ENCODE data around the gene SORD. TPM values are rescaled to one million over a fixed set of nuclear protein-coding genes. Genes with fewer than 3 reads are reported as not detected.

Gene SORD
- total RNA-seq, 2 donors from 2014 or later, result 9.3 to 18.1 TPM

DNA sequence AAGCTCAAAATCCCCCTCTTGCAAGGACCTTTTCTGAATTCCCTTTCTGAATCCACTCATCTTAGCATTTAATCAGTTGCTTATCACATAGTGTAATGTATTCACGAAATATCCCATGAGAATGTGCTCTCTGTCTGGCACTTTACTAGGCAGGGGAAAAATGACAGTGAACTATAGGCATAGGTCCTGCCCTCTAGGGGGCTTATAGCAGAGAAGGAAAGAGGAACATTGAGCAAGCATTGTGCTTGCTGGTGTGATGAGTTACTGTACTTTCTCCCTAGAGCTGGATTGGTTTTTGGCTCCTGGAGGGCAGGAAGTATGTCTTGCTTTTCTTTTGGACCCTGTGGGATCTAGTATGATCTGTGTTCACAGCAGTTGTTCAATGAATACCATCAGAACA lies 64.5 kb downstream of the SORD start:
- DNase-seq (no peak), ATAC-seq (no peak)
- Histone ChIP-seq H3K4me1 (peaks cover 13% of the 10 kb centered on the region), H3K9me3 (no peaks in the 10 kb centered on the region), H3K27me3 (no peaks in the 10 kb centered on the region), H3K36me3 (replicated peaks in 1 of 2; ENCODE audit: insufficient read depth in 1 of 2, low read depth in 2 of 2) (no peaks in the 10 kb centered on the region), H3K27ac (no peak overlapping the region), H3K4me3 (no peak overlapping the region)
- TF ChIP-seq, protein P1, sequence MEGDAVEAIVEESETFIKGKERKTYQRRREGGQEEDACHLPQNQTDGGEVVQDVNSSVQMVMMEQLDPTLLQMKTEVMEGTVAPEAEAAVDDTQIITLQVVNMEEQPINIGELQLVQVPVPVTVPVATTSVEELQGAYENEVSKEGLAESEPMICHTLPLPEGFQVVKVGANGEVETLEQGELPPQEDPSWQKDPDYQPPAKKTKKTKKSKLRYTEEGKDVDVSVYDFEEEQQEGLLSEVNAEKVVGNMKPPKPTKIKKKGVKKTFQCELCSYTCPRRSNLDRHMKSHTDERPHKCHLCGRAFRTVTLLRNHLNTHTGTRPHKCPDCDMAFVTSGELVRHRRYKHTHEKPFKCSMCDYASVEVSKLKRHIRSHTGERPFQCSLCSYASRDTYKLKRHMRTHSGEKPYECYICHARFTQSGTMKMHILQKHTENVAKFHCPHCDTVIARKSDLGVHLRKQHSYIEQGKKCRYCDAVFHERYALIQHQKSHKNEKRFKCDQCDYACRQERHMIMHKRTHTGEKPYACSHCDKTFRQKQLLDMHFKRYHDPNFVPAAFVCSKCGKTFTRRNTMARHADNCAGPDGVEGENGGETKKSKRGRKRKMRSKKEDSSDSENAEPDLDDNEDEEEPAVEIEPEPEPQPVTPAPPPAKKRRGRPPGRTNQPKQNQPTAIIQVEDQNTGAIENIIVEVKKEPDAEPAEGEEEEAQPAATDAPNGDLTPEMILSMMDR (IDR thresholded peaks at IDR 0.05), result no peak
- TF ChIP-seq POLR2A (IDR thresholded peaks at IDR 0.05), result no peak
- intact Hi-C loops (cut with DNase I), result no loop called here
- 48 to 56% methylated on average over 1 of the region's 1 CpG for WGBS, 2 donors

DNA sequence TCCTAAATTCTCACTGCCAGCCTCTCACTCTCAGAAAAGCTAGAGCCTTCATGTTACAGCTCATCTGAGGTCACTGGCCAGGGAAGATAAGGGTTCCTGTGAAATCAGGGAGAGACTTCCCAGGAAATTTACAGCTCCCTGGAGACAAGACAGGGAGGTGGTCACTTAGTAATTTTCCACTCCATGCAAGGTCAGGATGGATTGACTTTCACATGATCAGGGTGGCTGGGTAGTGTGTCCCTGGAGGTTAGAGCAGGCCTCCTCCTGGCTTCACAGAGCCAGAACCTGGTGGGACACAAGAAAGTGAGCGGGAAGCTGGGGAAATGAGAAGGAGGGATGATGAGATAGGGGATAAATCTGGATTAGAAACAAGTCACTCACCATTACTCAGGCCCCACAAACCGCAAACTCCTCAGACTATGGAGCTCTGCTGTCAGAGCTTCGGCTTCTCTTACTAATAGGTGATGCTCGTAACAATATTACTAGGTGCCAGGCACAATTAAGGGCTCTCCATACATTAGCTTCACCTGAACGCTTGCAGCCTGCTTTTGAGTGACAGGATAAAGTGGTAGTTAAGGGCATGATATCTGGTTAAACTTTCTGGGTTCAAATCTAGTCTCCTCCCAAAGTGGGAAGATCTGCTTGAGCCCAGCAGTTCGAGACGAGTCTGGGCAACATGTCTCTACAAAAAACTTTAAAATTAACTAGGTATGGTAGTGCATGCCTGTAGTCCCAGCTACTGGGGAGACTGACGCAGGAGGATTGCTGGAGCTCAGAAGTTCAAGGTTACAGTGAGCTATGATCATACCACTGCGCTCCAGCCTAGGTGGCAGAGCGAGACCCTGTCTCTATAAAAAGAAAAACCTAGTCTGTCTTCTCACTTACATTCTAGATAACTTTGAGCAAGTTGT lies 66.1 kb downstream of the SORD start:
- DNase-seq, result no peak
- intact Hi-C loops (cut with DNase I), result no loop called here
- Histone ChIP-seq H3K36me3 (replicated peaks in 1 of 2; ENCODE audit: insufficient read depth in 1 of 2, low read depth in 2 of 2) (no peaks in the 10 kb centered on the region), H3K9me3 (no peaks in the 10 kb centered on the region), H3K4me1 (peaks cover 3% of the 10 kb centered on the region), H3K27ac (no peak overlapping the region), H3K27me3 (no peaks in the 10 kb centered on the region), H3K4me3 (no peak overlapping the region)
- no peak for ATAC-seq
- WGBS, 2 donors, result 89% methylated on average over 10 of the region's 10 CpGs
- no peak for TF ChIP-seq POLR2A (IDR thresholded peaks at IDR 0.05)
- TF ChIP-seq, protein P1 (IDR thresholded peaks at IDR 0.05), result no peak

DNA sequence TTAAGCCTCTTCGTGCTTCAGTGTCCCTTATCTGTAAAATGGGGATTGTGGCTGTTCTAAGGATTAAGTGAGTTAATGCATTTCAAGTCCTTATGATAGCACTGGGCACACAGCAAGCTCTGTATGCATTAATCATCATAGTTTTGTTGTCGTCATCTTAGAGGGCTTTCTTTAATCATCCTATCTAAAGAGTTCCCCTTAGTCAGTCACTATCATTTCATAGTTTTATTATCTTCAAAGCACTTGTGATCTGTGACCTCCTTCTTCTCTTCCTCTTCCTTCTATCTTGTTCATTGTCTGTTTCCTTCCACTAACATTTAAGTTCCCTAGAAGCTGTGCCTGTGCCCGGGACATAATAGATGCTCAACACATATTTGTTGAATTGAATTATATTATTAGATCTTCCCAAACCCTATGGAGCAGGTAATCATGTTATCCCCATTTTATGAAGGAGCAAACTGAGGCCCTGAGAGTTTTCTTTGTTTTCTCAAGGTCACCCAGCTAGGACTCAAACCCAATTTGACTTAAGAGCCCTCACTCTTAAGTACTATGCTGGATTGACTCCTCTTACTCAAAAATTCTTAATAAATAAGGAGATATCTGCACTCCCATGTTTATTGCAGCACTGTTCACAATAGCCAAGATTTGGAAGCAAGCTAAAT lies 66.8 kb downstream of the SORD start:
- H3K9me3 ChIP-seq, result no peaks in the 10 kb centered on the region
- no peak overlapping the region for H3K27ac ChIP-seq
- H3K4me1 ChIP-seq, result no peaks in the 10 kb centered on the region
- WGBS, 2 donors, result 63 to 65% methylated on average over 3 of the region's 3 CpGs
- DNase-seq, result no peak
- H3K27me3 ChIP-seq, result no peaks in the 10 kb centered on the region
- TF ChIP-seq, protein P1 (IDR thresholded peaks at IDR 0.05), result no peak
- TF ChIP-seq POLR2A (IDR thresholded peaks at IDR 0.05), result no peak
- intact Hi-C loops (cut with DNase I), result no loop called here
- H3K36me3 ChIP-seq (replicated peaks in 1 of 2; ENCODE audit: insufficient read depth in 1 of 2, low read depth in 2 of 2), result no peaks in the 10 kb centered on the region
- no peak for ATAC-seq
- no peak overlapping the region for H3K4me3 ChIP-seq

DNA sequence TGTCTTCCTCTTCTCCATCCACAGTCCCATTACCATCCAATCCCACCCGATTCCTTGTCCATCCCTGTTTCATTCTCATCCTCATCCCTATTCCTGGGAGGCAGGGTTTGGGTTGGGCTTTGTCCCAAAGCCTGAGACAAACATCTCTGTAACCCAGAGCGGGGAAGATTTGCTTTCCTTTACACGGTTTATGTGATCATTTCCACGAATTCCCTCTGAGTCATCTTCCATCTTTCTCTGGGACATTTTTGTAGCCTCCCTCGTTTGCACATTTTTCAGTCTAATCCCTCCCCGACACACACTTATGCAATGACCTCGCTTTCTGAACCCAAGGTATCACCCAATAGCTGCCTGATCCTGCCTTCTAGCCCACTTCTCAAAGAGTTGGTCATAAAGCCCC lies 68.2 kb downstream of the SORD start:
- DNase-seq (no peak), ATAC-seq (no peak)
- no peak overlapping the region for H3K4me3 ChIP-seq
- H3K27ac ChIP-seq, result no peak overlapping the region
- no peak for TF ChIP-seq POLR2A (IDR thresholded peaks at IDR 0.05)
- TF ChIP-seq, protein P1 (IDR thresholded peaks at IDR 0.05), result no peak
- H3K27me3 ChIP-seq, result no peaks in the 10 kb centered on the region
- no peaks in the 10 kb centered on the region for H3K36me3 ChIP-seq (replicated peaks in 1 of 2; ENCODE audit: insufficient read depth in 1 of 2, low read depth in 2 of 2)
- H3K9me3 ChIP-seq, result no peaks in the 10 kb centered on the region
- intact Hi-C loops (cut with DNase I), result no loop called here
- H3K4me1 ChIP-seq, result no peaks in the 10 kb centered on the region
- 56 to 58% methylated on average over 7 of the region's 7 CpGs for WGBS, 2 donors

Data from body of pancreas (tissue), 4 donors.